ENCODE measurements around the gene L3HYPDH. TPM values are rescaled to one million over a fixed set of nuclear protein-coding genes. Genes with fewer than 3 reads are reported as not detected.
"Not testable (repeated sequence)": the region's sequence is repeated elsewhere in the genome, so short reads cannot be mapped to it uniquely, and the experiment has no call there.

The L3HYPDH gene
- total and polyA plus RNA-seq, 12 donors: 7.5 to 16.6 (median 10.3) TPM

DNA sequence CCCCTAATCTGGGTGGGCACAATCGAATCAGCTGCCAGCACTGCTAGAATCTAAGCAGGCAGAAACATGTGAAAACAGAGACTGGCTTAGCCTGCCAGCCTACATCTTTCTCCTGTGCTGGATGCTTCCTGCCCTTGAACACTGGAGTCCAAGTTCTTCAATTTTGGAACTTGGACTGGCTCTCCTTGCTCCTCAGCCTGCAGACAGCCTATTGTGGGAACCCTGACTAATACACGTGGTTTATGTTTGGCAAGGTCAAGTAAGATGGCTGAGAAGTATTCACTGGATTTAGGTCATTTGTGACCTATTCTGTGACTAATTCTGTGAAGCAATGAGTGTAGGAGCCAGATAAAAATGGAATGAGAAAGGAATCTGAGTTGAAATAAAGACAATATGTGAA, 30.1 kb downstream of the L3HYPDH start:
- intact Hi-C loops (cut with DNase I): no loop called here
- peak overlapping the region in 6 of 10 donors; percentile 11 to 68 (median 36) for H3K27ac ChIP-seq
- TF ChIP-seq, protein P1, sequence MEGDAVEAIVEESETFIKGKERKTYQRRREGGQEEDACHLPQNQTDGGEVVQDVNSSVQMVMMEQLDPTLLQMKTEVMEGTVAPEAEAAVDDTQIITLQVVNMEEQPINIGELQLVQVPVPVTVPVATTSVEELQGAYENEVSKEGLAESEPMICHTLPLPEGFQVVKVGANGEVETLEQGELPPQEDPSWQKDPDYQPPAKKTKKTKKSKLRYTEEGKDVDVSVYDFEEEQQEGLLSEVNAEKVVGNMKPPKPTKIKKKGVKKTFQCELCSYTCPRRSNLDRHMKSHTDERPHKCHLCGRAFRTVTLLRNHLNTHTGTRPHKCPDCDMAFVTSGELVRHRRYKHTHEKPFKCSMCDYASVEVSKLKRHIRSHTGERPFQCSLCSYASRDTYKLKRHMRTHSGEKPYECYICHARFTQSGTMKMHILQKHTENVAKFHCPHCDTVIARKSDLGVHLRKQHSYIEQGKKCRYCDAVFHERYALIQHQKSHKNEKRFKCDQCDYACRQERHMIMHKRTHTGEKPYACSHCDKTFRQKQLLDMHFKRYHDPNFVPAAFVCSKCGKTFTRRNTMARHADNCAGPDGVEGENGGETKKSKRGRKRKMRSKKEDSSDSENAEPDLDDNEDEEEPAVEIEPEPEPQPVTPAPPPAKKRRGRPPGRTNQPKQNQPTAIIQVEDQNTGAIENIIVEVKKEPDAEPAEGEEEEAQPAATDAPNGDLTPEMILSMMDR (IDR thresholded peaks at IDR 0.05): no peak
- peaks cover 0 to 5% (median 0%) of the 10 kb centered on the region in 9 donors for H3K4me1 ChIP-seq
- DNase-seq (no peak), ATAC-seq (peak in 7 of 8 donors; percentile 56 to 96 (median 88))
- no peaks in the 10 kb centered on the region for H3K27me3 ChIP-seq
- peaks cover 0 to 4% (median 0%) of the 10 kb centered on the region in 11 donors for H3K9me3 ChIP-seq
- peaks cover 0 to 40% (median 10%) of the 10 kb centered on the region in 9 donors for H3K36me3 ChIP-seq
- WGBS, 2 donors: 38 to 55% methylated on average over 2 of the region's 2 CpGs
- H3K4me3 ChIP-seq: no peak overlapping the region

DNA sequence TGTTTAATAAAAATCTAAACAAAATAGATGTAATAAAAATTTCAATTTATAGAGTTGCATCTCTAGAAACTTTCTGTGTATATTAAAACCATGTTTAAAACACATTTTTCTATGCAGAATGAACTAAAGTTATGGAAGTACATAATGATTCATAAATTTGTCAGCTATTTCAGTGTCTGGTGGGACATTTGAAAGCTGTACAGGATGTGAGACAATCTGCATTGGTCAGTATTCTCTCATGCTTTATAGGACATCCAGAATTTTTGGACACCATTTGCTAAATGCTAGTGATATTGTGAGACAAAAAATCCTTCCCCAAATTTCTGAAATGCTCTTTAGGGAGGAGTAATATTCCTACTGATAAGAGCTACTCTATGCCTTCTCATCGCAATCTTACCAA, 32.4 kb downstream of the L3HYPDH start:
- intact Hi-C loops (cut with DNase I): no loop called here
- H3K27ac ChIP-seq: no peak overlapping the region
- peaks cover 0 to 4% (median 0%) of the 10 kb centered on the region in 11 donors for H3K9me3 ChIP-seq
- TF ChIP-seq, protein P1 (IDR thresholded peaks at IDR 0.05): no peak
- peaks cover 0 to 5% (median 0%) of the 10 kb centered on the region in 9 donors for H3K4me1 ChIP-seq
- 89 to 94% methylated on average over 1 of the region's 1 CpG for WGBS, 2 donors
- H3K27me3 ChIP-seq: no peaks in the 10 kb centered on the region
- ATAC-seq: no peak
- peaks cover 0 to 26% (median 10%) of the 10 kb centered on the region in 9 donors for H3K36me3 ChIP-seq
- no peak for DNase-seq
- no peak overlapping the region for H3K4me3 ChIP-seq

DNA sequence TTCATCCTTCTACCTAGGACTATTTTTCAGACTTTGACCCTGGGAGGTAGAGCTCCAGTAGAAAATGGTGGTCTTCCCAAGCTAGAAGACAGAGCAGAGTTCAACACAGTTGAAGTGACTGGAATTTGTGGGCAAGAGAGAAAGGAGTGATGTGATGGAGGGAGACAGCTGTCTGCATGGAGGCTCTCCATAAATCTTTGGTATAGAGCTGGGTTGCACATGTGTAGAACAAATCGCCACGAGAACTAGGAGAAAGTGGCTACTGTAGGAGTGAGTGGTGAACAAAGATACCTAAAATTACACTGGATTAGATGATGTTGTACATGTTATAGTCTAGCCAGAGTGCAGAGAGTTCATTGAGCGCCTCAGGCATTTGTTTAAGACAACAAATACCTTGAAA, 33.5 kb downstream of the L3HYPDH start:
- Histone ChIP-seq H3K36me3 (peaks cover 0 to 15% (median 3%) of the 10 kb centered on the region in 9 donors), H3K4me1 (peaks cover 0 to 5% (median 0%) of the 10 kb centered on the region in 9 donors), H3K27me3 (no peaks in the 10 kb centered on the region), H3K4me3 (no peak overlapping the region), H3K9me3 (peaks cover 0 to 3% (median 0%) of the 10 kb centered on the region in 11 donors), H3K27ac (no peak overlapping the region)
- ATAC-seq (no peak), DNase-seq (no peak)
- 95 to 99% methylated on average over 3 of the region's 3 CpGs for WGBS, 2 donors
- TF ChIP-seq, protein P1 (IDR thresholded peaks at IDR 0.05): no peak
- intact Hi-C loops (cut with DNase I): no loop called here

DNA sequence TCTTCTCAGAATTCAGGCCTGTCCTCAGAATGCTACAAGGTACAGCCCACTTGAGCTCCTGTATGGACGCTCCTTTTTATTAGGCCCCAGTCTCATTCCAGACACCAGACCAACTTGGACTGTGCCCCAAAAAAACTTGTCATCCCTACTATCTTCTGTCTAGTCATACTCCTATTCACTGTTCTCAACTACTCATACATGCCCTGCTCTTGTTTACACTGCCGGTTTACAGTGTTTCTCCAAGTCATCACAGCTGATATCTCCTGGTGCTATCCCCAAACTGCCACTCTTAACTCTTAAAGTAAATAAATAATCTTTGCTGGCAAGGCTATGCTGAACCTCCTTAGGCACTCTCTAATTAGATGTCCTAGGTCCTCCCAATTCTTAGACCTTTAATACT, 35.5 kb downstream of the L3HYPDH start:
- not testable (repeated sequence) for H3K27me3 ChIP-seq, DNase-seq, H3K4me3 ChIP-seq, H3K36me3 ChIP-seq, H3K9me3 ChIP-seq, H3K4me1 ChIP-seq, H3K27ac ChIP-seq, ATAC-seq
- WGBS, 2 donors: 75 to 95% methylated on average over 2 of the region's 2 CpGs
- intact Hi-C loops (cut with DNase I): loop anchor here in 2 of 10 donors (10.0 kb wide), 2 partner anchors 424 to 954 kb away; no protein-coding TSS in a partner anchor

DNA sequence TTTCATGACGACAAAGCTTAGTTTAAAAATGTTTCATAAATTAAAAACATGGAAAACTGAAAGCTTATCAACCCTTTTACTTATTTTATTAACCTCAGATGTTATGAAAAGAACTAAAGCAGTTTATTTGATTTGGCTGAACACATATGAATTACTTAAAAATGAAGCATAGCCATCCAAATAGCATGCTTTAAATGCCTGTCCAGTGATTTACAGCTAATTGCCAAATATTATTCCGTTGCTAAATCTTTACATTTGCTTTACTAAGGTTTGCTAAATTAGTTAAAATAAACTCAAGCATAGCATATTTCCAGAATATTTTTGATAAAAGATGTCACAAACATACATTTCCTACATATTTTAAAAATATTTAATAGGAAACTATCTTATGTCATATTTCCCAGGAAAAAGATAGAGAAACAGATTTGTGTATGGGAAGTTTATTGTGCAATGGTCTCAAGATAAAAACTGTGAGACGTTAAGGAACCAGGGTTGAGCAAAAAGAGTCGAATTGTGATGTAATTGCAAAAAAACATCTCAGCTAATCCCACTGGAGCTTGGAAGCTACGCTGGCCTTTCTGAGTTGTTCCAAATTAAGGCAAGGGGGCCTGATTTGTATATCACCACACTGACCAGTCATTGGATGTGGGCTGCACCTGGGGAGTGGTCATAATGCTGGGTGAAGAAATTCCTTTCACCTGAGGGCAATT, 44.8 kb downstream of the L3HYPDH start:
- H3K9me3 ChIP-seq: no peaks in the 10 kb centered on the region
- intact Hi-C loops (cut with DNase I): loop anchor here in 4 of 10 donors (5.0 to 10.0 kb wide), 4 partner anchors 252 to 935 kb away; partner anchors contain the start of gene DAAM1 (in 3 of the 4)
- no peak overlapping the region for H3K4me3 ChIP-seq
- peak overlapping the region in 6 of 10 donors; percentile 19 to 54 (median 26) for H3K27ac ChIP-seq
- no peaks in the 10 kb centered on the region for H3K27me3 ChIP-seq
- H3K36me3 ChIP-seq: no peaks in the 10 kb centered on the region
- peaks cover 0 to 30% (median 18%) of the 10 kb centered on the region in 9 donors for H3K4me1 ChIP-seq
- DNase-seq: no peak
- ATAC-seq: peak in 5 of 8 donors; percentile 33 to 67 (median 36)
- WGBS, 2 donors: 68 to 73% methylated on average over 5 of the region's 5 CpGs
- TF ChIP-seq, protein P1 (IDR thresholded peaks at IDR 0.05): no peak
